Testis (tissue), 2 donors: ENCODE results near the gene YIPF1.

Experiments used
- CTCF ChIP-seq, 3 experiments: fragments of 450-650 bp in 2 of 3; fragments of 200-600 bp in 1 of 3; sonication (generic) in 1 of 3; IDR thresholded peaks; one replicate each; pipeline ENCODE4 v1.5.1; 2016 to 2019; ENCODE audit warnings: antibody characterized with exemption in 3 of 3, mild to moderate bottlenecking in 2 of 3, moderate library complexity in 1 of 3
- POLR2A ChIP-seq: fragments of 450-650 bp; IDR thresholded peaks from one replicate; pipeline ENCODE4 v1.6.1; 2017; ENCODE audit warnings: antibody characterized with exemption, mild to moderate bottlenecking, moderate library complexity

GRCh38 chr1:53909946-53910345 is 20.3 kb upstream of the YIPF1 start:
- TF ChIP-seq CTCF (IDR thresholded peaks at IDR 0.05) = no peak
- no peak for TF ChIP-seq POLR2A
